ENCODE data around the gene GPAT3.
"Not testable (repeated sequence)": the region's sequence is repeated elsewhere in the genome, so short reads cannot be mapped to it uniquely, and the experiment has no call there.

Gene GPAT3

DNA sequence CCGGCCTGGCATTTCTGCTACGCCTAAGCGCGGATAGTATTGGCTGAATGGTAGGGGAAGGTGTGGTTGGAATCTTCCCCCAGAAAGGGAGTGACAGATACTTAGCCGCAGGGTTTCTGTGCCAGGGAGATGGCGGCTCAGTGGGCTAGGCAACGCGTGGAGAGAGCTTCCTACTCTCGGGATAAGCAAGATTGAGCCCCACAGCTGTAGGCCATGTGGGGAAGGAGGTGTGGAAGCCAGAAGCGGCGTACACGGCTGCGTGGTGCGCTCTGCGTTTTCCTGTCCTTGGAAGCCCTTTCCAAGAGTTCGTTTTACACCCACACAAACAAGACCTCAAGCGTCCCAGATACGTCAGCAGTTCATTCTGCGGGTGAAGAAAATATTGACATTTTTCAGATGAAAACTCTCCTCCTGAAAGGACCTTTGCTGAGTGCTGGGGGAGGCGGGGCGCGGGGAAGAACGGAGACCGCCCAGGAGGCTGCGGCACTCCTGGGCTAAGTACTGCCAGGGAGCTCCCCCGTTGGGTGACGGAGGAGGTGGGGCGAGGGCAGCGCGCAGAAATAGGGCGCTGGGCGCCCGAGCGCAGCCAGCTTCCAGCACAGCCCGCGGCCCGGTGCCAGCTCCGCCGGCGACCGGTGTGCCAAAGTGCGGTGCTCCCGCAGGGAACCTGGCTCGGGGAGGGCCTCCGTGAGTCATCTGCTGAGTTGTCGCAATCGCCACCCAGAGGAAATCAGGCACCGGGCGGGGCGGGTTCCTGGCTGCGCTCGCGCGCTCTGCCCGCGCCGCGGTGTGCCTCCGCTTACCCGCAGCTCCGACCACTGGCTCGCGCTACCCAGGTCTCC, at the start of gene GPAT3:
GPAT3 (plus strand) TSS at position 589 of the 842 bp plus-strand sequence. CDS start 515 bp downstream, outside the sequence.
- DNase-seq (ENCODE audit: extremely low read depth, low read depth): peak; percentile 23
- TF ChIP-seq, protein P1, sequence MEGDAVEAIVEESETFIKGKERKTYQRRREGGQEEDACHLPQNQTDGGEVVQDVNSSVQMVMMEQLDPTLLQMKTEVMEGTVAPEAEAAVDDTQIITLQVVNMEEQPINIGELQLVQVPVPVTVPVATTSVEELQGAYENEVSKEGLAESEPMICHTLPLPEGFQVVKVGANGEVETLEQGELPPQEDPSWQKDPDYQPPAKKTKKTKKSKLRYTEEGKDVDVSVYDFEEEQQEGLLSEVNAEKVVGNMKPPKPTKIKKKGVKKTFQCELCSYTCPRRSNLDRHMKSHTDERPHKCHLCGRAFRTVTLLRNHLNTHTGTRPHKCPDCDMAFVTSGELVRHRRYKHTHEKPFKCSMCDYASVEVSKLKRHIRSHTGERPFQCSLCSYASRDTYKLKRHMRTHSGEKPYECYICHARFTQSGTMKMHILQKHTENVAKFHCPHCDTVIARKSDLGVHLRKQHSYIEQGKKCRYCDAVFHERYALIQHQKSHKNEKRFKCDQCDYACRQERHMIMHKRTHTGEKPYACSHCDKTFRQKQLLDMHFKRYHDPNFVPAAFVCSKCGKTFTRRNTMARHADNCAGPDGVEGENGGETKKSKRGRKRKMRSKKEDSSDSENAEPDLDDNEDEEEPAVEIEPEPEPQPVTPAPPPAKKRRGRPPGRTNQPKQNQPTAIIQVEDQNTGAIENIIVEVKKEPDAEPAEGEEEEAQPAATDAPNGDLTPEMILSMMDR (IDR thresholded peaks at IDR 0.05; ENCODE audit: low read depth, low read length): no peak

DNA sequence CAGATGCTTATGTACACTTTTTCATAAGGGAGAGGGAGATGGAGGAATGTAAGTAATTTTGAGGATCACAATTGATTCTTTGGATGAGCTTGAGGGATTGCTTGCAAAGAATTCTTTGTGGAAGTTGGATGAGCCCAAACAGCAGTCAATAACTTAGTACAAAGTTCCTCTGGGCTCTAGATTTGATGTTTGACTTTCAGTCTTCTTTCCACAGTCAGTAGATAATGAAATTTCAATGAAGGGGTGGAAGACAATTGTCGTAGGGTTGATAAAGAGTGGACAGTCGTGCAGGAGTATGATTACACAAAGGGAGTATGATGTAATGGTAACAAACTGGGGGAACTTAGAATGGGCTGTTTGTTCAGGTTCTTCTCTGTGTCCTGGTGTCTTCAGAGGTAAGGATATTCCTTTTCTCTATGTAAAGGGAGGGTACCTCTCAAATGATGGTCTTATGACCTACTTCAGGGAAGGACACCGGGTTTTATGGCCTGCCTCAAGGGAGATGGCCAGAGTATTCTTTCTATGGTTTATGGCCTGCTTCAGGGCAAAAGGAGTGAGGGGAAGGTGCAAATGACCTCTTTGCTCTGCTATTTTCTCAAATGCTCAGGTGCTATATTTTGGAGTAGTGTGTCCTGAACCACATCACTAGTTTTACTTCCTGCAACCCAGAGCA, 49.3 kb upstream of the GPAT3 start:
- TF ChIP-seq, protein P1 (IDR thresholded peaks at IDR 0.05; ENCODE audit: low read depth, low read length): no peak
- no peak for DNase-seq (ENCODE audit: extremely low read depth, low read depth)

DNA sequence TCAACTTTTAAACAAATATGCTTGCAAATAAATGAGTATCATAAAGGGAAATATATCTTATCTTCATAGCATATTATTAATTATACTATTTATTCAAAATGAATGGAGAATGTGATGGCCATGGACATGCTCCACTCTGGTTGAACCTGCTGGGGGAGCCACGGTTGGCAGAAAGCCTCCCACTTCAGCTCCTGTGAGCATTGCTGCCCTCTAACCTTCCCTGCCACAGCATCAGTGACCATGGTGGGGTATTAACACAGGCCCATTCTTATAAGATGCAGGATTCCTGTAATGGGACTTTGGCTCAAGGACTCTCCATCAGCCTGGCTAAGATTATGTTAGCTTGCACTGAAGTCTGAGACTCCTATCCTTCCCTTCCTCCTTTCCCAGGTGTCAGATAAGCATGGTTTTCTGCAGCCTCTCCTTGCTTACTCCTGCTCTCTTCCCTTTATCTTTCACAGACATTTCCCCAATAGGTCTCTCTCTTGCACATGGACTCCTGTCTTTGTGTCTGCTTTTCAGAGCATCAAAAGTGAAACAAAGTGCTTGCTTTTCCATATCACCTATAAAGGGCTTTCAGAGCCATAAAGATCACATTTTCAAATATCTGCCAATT, 46.1 kb upstream of the GPAT3 start:
- TF ChIP-seq, protein P1 (IDR thresholded peaks at IDR 0.05; ENCODE audit: low read depth, low read length): no peak
- no peak for DNase-seq (ENCODE audit: extremely low read depth, low read depth)

DNA sequence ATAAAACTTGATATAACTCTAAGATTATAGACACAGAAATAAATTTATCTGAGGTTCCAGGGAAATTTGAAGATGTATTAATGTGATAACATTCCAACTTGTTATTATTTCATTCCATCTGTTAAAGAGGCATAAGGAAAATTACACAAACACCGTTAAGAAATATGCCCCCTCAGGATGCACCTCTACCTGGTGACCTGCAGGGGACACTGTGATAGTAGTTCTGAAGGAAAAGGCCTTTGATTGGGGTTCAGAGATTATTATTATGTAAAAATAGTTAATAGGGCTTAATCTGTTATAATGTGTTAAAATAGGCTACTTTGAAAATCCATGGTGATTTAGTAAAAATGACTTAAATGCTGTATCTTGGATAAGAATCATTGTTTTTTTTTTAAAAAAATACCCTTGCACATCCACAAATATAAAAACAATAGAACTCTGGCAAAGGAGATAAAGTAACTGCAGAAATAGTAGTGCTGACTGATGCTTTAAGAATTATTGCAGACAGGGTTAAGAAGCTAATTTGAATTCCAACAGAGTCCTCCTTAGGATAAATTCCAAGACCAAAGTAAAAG, 44.9 kb upstream of the GPAT3 start:
- TF ChIP-seq, protein P1 (IDR thresholded peaks at IDR 0.05; ENCODE audit: low read depth, low read length): peak; percentile 80
- DNase-seq (ENCODE audit: extremely low read depth, low read depth): no peak

DNA sequence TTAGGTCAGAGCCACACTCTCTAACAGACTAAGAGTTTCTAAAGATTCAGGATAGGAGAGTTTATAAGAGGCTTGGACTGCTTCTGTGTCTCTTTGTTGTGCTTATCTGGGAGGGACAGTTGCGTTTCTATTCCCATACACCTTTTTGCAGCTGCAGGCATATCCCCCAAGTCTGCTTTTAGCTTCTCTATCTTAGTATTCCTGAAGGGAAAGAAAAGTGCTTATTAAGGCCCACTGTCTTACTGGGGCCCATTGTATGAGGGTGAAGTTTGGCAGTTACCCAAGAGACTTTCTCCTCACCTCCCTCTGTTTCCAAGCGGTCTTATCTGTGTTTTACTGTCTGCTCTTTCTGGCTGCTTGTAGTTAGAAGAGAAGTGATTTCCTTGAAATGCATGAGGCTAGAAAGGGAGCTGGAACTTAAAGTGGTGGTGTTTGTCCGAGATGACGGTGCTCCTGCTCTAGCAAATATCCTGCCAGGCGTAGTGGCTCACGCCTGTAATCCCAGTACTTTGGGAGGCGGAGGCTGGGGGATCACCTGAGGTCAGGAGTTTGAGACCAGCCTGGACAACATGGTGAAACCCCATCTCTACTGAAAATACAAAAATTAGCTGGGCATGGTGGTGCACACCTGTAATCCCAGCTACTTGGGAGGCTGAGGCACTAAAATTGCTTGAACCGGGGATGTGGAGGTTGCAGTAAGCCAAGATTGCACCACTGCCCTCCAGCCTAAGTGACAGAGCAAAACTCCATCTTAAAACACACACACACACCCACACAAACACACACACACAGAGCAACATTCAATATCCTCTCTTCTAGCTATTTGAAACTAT, 39.6 kb upstream of the GPAT3 start:
- not testable (repeated sequence) for DNase-seq (ENCODE audit: extremely low read depth, low read depth)

DNA sequence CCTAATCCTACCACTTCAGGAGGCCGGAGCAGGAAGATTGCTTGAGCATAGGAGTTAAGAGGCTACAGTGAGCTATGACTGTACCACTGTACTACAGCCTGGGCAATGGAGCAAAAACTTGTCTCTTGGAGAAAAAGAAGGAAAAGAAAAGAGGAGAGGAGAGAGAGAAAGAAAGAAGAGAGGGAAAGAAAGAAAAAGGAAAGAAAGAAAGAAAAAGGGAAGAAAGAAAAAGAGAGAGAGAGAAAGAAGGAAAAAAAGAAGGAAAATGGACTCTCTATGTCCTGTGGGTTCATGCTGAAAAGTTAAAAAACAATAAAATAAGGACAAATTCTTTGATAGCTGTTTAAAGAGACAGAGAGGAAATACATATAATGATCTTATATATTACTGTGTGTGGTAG, 37.7 kb upstream of the GPAT3 start:
- TF ChIP-seq, protein P1 (IDR thresholded peaks at IDR 0.05; ENCODE audit: low read depth, low read length): no peak
- no peak for DNase-seq (ENCODE audit: extremely low read depth, low read depth)

DNA sequence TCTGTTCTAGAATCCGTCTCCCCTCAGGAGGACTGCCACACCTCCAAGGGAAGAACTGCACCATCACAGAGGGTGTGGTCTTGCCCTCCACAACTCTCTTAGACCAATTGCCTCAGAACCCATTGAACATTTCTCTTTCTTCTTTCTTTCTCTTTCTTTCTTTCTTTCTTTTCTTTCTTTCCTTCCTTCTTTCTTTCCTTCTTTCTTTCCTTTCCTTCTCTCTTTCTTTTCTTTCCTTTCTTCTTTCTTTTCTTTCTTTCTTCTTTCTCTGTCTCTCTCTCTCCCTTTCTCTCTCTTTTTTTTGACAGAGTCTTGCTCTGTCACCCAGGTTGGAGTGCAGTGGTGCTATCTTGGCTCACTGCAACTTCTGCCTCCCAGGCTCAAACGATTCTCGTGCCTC, 34.2 kb upstream of the GPAT3 start:
- not testable (repeated sequence) for DNase-seq (ENCODE audit: extremely low read depth, low read depth)
